ENCODE results near the gene RFX1. TPM values are rescaled to one million over a fixed set of nuclear protein-coding genes. Genes with fewer than 3 reads are reported as not detected.
A peak's percentile ranks its signal among the peaks of the same experiment; 100 is the strongest.

Gene RFX1
- polyA plus RNA-seq, 1 donor from 2014 or later = 3.7 TPM

GRCh38 chr19:13959962-13960862, 45.9 kb downstream of the RFX1 start:
- Mint-ChIP-seq H3K36me3 (no peaks in the 10 kb centered on the region), H3K9me3 (no peaks in the 10 kb centered on the region), H3K27ac (peak overlapping the region in 1 of 3 donors; percentile 53), H3K4me3 (peak overlapping the region in 1 of 4 donors; percentile 23), H3K27me3 (no peaks in the 10 kb centered on the region), H3K4me1 (peaks cover 0 to 2% (median 0%) of the 10 kb centered on the region in 3 donors)

GRCh38 chr19:13959141-13959961, 46.8 kb downstream of the RFX1 start:
- Mint-ChIP-seq H3K4me1 (peaks cover 0 to 4% (median 0%) of the 10 kb centered on the region in 3 donors), H3K4me3 (no peak overlapping the region), H3K27me3 (no peaks in the 10 kb centered on the region), H3K27ac (no peak overlapping the region), H3K36me3 (no peaks in the 10 kb centered on the region), H3K9me3 (no peaks in the 10 kb centered on the region)

- Mint-ChIP-seq H3K27ac (peak overlapping the region in 1 of 3 donors; percentile 63), H3K27me3 (no peaks in the 10 kb centered on the region), H3K4me3 (peak overlapping the region in 1 of 4 donors; percentile 68), H3K4me1 (peaks cover 0 to 8% (median 7%) of the 10 kb centered on the region in 3 donors), H3K9me3 (no peaks in the 10 kb centered on the region), H3K36me3 (no peaks in the 10 kb centered on the region)
Measured at GRCh38 chr19:13958043-13958442, 48.1 kb downstream of the RFX1 start.

- Mint-ChIP-seq H3K27ac (no peak overlapping the region), H3K4me1 (peaks cover 0 to 11% (median 7%) of the 10 kb centered on the region in 3 donors)
Measured at GRCh38 chr19:13957051-13957450, 49.1 kb downstream of the RFX1 start.

GRCh38 chr19:13956365-13956744, 49.8 kb downstream of the RFX1 start:
- Mint-ChIP-seq H3K4me1 (peaks cover 0 to 11% (median 11%) of the 10 kb centered on the region in 3 donors), H3K36me3 (no peaks in the 10 kb centered on the region), H3K4me3 (peak overlapping the region in 1 of 4 donors; percentile 32), H3K27ac (no peak overlapping the region), H3K27me3 (no peaks in the 10 kb centered on the region), H3K9me3 (no peaks in the 10 kb centered on the region)

More at GRCh38 chr19:13957051-13957450, 49.1 kb downstream of the RFX1 start:
- Mint-ChIP-seq H3K36me3 (no peaks in the 10 kb centered on the region), H3K4me3 (peak overlapping the region in 1 of 4 donors; percentile 32), H3K9me3 (no peaks in the 10 kb centered on the region), H3K27me3 (no peaks in the 10 kb centered on the region)

- Mint-ChIP-seq H3K27me3 (no peaks in the 10 kb centered on the region), H3K27ac (peak overlapping the region in 1 of 3 donors; percentile 27), H3K36me3 (no peaks in the 10 kb centered on the region), H3K9me3 (no peaks in the 10 kb centered on the region), H3K4me1 (peaks cover 0 to 11% (median 11%) of the 10 kb centered on the region in 3 donors), H3K4me3 (peak overlapping the region in 1 of 4 donors; percentile 87)
Measured at GRCh38 chr19:13955662-13956364, 50.3 kb downstream of the RFX1 start.

- Mint-ChIP-seq H3K4me3 (peak overlapping the region; percentile 52 to 87 (median 84)), H3K27ac (peak overlapping the region in 1 of 3 donors; percentile 51), H3K36me3 (no peaks in the 10 kb centered on the region), H3K27me3 (no peaks in the 10 kb centered on the region), H3K9me3 (no peaks in the 10 kb centered on the region), H3K4me1 (peaks cover 0 to 11% (median 10%) of the 10 kb centered on the region in 3 donors)
Measured at GRCh38 chr19:13954185-13954584, 51.9 kb downstream of the RFX1 start.

GRCh38 chr19:13952931-13953531, 53.1 kb downstream of the RFX1 start:
- Mint-ChIP-seq H3K4me3 (peak overlapping the region; percentile 81 to 87 (median 86)), H3K27me3 (no peaks in the 10 kb centered on the region), H3K36me3 (no peaks in the 10 kb centered on the region), H3K27ac (peak overlapping the region in 2 of 3 donors; percentile 51 to 76), H3K9me3 (no peaks in the 10 kb centered on the region), H3K4me1 (peaks cover 0 to 11% (median 8%) of the 10 kb centered on the region in 3 donors)

GRCh38 chr19:13952154-13952930, 53.8 kb downstream of the RFX1 start, which contains the start of gene DCAF15:
Gene DCAF15 (plus strand): TSS chr19:13952509. CDS start chr19:13952513, 4 bp downstream.
- Mint-ChIP-seq H3K27ac (peak within 1 kb of the TSS; percentile 66 to 97 (median 96)), H3K9me3 (no peaks in the 10 kb centered on the region), H3K36me3 (no peaks in the 10 kb centered on the region), H3K27me3 (no peaks in the 10 kb centered on the region), H3K4me3 (peak within 1 kb of the TSS; percentile 87 to 99 (median 94)), H3K4me1 (peaks cover 0 to 11% (median 8%) of the 10 kb centered on the region in 3 donors)

- Mint-ChIP-seq H3K9me3 (no peaks in the 10 kb centered on the region), H3K4me3 (peak overlapping the region; percentile 76 to 99 (median 94)), H3K27ac (peak overlapping the region; percentile 66 to 97 (median 96)), H3K4me1 (peaks cover 0 to 11% (median 8%) of the 10 kb centered on the region in 3 donors), H3K36me3 (no peaks in the 10 kb centered on the region), H3K27me3 (no peaks in the 10 kb centered on the region)
Measured at GRCh38 chr19:13951799-13952153, 54.3 kb downstream of the RFX1 start.

GRCh38 chr19:13951043-13951442, 55.1 kb downstream of the RFX1 start:
- H3K4me1 Mint-ChIP-seq = peaks cover 0 to 11% (median 8%) of the 10 kb centered on the region in 3 donors
- no peak overlapping the region for H3K4me3 Mint-ChIP-seq
- H3K9me3 Mint-ChIP-seq = no peaks in the 10 kb centered on the region
- no peak overlapping the region for H3K27ac Mint-ChIP-seq
- no peaks in the 10 kb centered on the region for H3K27me3 Mint-ChIP-seq
- no peaks in the 10 kb centered on the region for H3K36me3 Mint-ChIP-seq

GRCh38 chr19:13946414-13946813, 59.7 kb downstream of the RFX1 start:
- no peak overlapping the region for H3K4me3 Mint-ChIP-seq
- no peaks in the 10 kb centered on the region for H3K9me3 Mint-ChIP-seq
- H3K27me3 Mint-ChIP-seq = no peaks in the 10 kb centered on the region
- no peaks in the 10 kb centered on the region for H3K36me3 Mint-ChIP-seq
- no peaks in the 10 kb centered on the region for H3K4me1 Mint-ChIP-seq
- H3K27ac Mint-ChIP-seq = no peak overlapping the region

- H3K36me3 Mint-ChIP-seq = peaks cover 2% of the 10 kb centered on the region
- H3K9me3 Mint-ChIP-seq = no peaks in the 10 kb centered on the region
- H3K27me3 Mint-ChIP-seq = peaks cover 2% of the 10 kb centered on the region
- no peak overlapping the region for H3K4me3 Mint-ChIP-seq
- no peaks in the 10 kb centered on the region for H3K4me1 Mint-ChIP-seq
- no peak overlapping the region for H3K27ac Mint-ChIP-seq
Measured at GRCh38 chr19:13942023-13942684, 64.0 kb downstream of the RFX1 start.
